ENCODE measurements around the gene ALG3.

GRCh38 chr3:184259396-184259877, 10.7 kb upstream of the ALG3 start:
- TF ChIP-seq CTCF (IDR thresholded peaks at IDR 0.05) (no peak), POLR2A (IDR thresholded peaks at IDR 0.05) (no peak)

Measured in esophagus squamous epithelium (tissue), 4 donors.